ENCODE measurements around the gene ZMYND12.

DNA sequence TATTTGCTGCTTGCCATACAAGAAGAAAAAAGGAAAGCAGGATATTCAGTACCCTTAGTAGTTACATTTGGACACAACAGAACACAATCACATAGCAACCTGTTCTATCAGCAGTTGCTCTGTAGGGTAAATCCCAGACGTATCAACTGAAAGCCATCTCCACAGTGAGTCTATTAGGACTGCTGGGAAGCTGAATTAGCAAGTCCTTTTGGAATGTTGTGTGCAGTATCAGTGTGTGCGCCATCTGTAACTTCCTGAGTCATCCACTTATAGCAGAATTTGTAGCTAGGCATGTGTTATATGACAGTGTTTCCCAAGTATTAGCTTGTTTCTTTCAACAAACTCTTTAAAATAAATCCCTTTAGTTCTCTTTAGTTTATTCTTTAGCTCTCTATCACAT, 28.6 kb upstream of the ZMYND12 start:
- TF ChIP-seq, protein P1, sequence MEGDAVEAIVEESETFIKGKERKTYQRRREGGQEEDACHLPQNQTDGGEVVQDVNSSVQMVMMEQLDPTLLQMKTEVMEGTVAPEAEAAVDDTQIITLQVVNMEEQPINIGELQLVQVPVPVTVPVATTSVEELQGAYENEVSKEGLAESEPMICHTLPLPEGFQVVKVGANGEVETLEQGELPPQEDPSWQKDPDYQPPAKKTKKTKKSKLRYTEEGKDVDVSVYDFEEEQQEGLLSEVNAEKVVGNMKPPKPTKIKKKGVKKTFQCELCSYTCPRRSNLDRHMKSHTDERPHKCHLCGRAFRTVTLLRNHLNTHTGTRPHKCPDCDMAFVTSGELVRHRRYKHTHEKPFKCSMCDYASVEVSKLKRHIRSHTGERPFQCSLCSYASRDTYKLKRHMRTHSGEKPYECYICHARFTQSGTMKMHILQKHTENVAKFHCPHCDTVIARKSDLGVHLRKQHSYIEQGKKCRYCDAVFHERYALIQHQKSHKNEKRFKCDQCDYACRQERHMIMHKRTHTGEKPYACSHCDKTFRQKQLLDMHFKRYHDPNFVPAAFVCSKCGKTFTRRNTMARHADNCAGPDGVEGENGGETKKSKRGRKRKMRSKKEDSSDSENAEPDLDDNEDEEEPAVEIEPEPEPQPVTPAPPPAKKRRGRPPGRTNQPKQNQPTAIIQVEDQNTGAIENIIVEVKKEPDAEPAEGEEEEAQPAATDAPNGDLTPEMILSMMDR (conservative IDR thresholded peaks at IDR 0.05; ENCODE audit: low read length), result no peak
- no peak for TF ChIP-seq EZH2phosphoT487 (IDR thresholded peaks at IDR 0.05; ENCODE audit: borderline replicate concordance, low read depth, low read length)

Measured in OCI-LY7 (cell line).